ENCODE data around the gene TP63.

TP63 gene

GRCh38 chr3:189824629-189825312, 193.6 kb downstream of the TP63 start:
- TF ChIP-seq CTCF (IDR thresholded peaks at IDR 0.05; ENCODE audit: low read depth, low read length, missing control alignments), result no peak
- no peak overlapping the region for H3K4me3 ChIP-seq (ENCODE audit: low read depth, low read length)
- DNase-seq (ENCODE audit: low read depth), result no peak

DNA sequence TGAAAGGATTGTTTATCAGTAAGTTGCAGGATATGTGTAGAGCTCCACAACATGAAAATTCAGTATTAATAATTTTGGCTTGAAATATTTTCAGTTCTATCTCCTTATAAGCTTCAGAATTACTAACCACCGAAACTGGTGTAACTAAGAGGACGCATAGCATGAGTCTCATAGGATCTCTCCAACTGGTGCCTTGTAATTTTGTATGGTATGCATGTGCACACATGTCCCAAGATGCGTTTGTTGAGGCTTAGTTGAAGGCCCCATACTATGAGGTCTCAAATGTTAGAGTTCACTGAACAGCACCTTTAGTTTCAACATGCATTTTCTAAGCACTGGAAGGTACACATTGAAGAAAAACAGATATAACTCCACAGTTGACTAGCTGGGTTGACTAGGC, 195.4 kb downstream of the TP63 start:
- no peak overlapping the region for H3K4me3 ChIP-seq (ENCODE audit: low read depth, low read length)
- TF ChIP-seq CTCF (IDR thresholded peaks at IDR 0.05; ENCODE audit: low read depth, low read length, missing control alignments), result no peak
- DNase-seq (ENCODE audit: low read depth), result no peak

GRCh38 chr3:189827108-189827507, 195.9 kb downstream of the TP63 start:
- DNase-seq (ENCODE audit: low read depth), result no peak
- no peak for TF ChIP-seq CTCF (IDR thresholded peaks at IDR 0.05; ENCODE audit: low read depth, low read length, missing control alignments)

DNA sequence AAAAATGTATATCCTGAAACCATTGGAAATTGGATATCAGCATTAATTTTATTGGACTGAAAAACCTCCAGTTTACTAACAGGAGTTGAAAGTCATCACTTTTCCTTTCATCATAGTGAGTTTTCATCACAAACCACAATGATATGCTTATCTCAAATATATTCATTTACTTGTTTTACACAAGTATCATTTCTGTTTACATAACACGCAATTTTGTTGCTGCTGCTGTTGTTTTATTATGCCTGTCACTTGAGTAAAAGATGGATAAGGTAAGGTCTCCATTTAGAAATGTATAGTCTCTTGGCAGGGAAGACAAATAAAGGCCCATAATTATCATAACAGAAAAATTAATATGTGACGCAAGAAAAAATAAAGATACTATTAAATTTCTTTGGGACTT, 199.2 kb downstream of the TP63 start:
- no peak for TF ChIP-seq CTCF (IDR thresholded peaks at IDR 0.05; ENCODE audit: low read depth, low read length, missing control alignments)
- no peak overlapping the region for H3K4me3 ChIP-seq (ENCODE audit: low read depth, low read length)
- no peak for DNase-seq (ENCODE audit: low read depth)

More at GRCh38 chr3:189827108-189827507, 195.9 kb downstream of the TP63 start:
- H3K4me3 ChIP-seq (ENCODE audit: low read depth, low read length), result no peak overlapping the region

DNA sequence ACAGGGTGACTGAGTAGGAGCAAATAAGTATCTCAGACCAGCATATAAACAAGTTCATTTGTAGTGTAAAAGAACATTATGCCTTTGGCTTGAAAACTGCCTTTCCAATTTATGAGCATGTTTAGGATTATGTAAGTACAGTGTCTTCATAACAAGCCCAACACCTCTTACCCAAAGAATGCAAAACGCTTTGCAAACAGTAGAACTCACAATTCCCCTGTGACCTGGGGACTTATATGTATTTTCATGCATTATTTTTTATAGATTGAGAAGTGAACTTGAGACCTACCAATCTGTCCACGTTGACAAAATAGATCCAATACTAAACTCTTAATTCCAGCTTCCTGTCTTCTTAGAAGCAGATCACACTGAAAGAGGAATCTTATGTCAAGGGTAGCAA, 202.1 kb downstream of the TP63 start:
- no peak for TF ChIP-seq CTCF (IDR thresholded peaks at IDR 0.05; ENCODE audit: low read depth, low read length, missing control alignments)
- no peak overlapping the region for H3K4me3 ChIP-seq (ENCODE audit: low read depth, low read length)
- DNase-seq (ENCODE audit: low read depth), result no peak

DNA sequence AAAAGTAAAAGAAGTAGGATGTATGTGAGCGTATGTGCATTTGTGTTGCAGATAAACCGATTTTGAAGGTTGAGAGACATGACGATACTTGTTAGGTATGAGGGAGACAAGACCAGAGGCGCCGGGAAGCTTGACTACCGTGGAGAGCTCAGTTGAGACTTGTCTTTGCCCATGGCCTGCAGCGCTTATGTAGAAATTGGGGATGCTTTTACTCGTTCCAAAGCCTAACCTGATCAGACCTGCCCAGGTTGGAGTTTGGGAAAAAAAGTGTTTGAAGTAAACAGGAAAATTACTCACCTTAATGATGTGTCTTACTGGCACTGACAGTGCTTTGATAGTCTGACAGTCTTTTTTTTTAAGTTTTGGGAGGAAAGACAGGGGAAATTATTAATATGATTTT, 202.8 kb downstream of the TP63 start:
- no peak for DNase-seq (ENCODE audit: low read depth)
- no peak for TF ChIP-seq CTCF (IDR thresholded peaks at IDR 0.05; ENCODE audit: low read depth, low read length, missing control alignments)
- H3K4me3 ChIP-seq (ENCODE audit: low read depth, low read length), result no peak overlapping the region

DNA sequence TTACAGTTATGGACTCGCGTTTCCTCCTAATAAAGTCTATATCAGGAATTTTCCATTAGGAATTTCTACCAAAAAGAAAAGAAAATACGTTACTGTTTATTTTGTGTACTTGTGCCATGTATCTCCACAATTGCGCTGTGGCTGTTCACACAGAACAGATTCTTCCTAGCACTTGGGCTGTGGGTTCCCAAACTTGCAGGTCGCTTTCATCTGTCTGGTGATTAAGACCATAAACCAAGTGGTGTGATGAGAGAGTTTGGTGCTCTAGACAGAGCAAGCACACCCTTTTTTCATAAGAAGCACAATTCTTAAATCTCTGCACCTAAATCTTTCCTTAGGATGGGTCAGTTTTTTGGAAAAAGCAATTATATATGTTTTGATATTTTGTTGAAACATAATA, 203.3 kb downstream of the TP63 start:
- TF ChIP-seq CTCF (IDR thresholded peaks at IDR 0.05; ENCODE audit: low read depth, low read length, missing control alignments), result no peak
- H3K4me3 ChIP-seq (ENCODE audit: low read depth, low read length), result no peak overlapping the region

More for the DNA sequence above, 203.3 kb downstream of the TP63 start:
- no peak for DNase-seq (ENCODE audit: low read depth)

Data from GM12864 (cell line).